Stromal cell of bone marrow (primary cell): ENCODE measurements around the gene LRWD1.
"Not testable (repeated sequence)": the region's sequence is repeated elsewhere in the genome, so short reads cannot be mapped to it uniquely, and the experiment has no call there.

Source experiments
- DNase-seq: peaks from one replicate; pipeline ENCODE4 v3.0.0-alpha.2; 2012; ENCODE audit warnings: low read depth

Gene LRWD1

GRCh38 chr7:102468478-102469350 lies 3.9 kb downstream of the LRWD1 start:
- DNase-seq, result no peak

- no peak for DNase-seq
These were observed 4.7 kb downstream of the LRWD1 start for GRCh38 chr7:102469351-102469971.

- no peak for DNase-seq
These were observed 5.4 kb downstream of the LRWD1 start for GRCh38 chr7:102469972-102470825.

GRCh38 chr7:102471791-102472125 lies 7.0 kb downstream of the LRWD1 start:
- no peak for DNase-seq

DNA sequence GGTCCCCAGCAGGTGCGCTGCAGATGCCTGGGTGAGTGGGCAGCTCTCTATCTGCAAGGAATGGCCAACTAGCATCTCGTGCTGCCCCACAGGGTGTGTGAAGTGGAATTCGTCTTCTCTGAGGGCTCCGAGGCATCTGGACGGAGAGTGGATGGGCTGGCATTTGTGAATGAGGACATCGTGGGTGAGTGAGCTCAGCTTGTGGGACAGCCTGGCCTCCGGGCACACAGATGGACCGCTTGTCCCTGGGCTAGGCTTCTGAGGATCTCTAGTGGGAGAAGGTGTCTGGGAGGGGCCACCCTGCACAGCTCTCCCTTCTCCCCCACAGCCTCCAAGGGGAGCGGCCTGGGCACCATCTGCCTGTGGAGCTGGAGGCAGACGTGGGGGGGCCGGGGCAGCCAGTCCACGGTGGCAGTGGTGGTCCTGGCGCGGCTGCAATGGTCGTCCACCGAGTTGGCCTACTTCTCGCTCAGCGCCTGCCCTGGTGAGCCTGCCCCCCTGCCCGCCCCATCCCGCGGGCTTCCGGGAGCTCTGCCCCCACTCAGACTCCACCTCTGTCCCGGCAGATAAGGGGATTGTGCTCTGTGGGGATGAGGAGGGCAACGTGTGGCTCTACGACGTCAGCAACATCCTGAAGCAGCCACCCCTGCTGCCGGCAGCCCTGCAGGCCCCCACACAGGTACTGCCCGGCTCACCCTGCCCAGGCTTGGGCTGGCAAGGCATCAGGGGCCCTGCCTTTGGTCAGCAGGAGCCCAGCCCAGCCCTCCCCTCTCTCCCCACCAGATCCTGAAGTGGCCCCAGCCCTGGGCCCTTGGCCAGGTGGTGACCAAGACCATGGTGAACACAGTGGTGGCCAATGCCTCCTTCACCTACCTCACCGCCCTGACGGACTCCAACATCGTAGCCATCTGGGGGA lies 7.6 kb downstream of the LRWD1 start:
- no peak for DNase-seq

DNA sequence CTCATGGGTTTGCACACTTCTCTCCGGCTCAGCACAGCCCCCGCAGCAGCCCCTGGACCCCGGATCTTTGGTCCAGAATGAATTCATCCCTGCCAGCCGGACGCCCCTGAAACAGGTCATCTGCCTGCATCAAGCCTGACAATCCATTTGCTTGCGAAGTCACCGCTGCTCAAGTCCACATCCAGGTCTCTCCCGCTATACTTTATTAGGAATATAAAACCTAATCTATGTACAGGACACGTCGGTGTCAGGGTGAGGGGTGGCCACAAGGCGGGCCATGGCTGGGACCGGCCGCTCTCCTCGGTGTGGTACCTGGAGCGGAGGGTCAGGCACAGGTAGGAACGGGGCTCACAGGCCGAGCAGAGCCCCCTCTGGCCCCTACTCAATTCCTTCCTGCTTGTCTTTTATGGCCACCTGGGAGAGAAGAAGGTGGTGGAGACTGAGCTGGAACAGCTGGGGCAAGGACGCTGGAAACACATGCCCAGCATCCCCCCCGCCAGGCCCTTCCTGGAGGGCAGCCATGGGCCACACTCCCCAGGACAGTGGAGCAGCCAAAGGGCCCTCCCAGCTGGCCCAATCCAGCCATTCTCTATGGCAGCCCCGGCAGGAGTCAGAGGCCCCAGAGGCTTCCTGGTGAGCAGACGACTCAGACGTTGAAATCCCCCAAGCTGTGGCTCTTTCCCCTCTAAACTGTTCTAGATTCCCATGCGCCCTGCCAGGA lies 8.6 kb downstream of the LRWD1 start:
- no peak for DNase-seq

DNA sequence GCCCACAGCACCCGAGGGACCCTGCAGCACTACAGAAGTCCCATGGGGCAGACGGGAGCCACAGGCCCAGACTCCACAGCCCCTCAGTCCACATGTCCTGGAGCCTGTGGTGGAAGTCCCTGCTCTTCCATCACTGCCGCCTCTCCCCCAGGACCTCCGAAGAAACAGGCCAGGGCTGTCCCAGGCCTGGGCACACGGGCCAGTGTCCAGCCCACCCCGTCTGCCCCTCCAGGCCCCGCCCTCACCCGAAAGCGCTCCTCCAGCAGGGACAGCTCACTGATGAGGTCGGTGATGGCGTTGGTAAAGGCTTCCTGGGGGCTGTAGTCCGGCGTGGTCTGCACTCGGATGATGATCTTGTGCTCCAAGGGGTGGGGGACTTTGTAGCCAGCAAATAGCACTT lies 9.3 kb downstream of the LRWD1 start:
- DNase-seq, result not testable (repeated sequence)

GRCh38 chr7:102474736-102475435 lies 10.1 kb downstream of the LRWD1 start:
- DNase-seq, result not testable (repeated sequence)

GRCh38 chr7:102478314-102479208 lies 13.8 kb downstream of the LRWD1 start, which contains the start of gene POLR2J:
Gene POLR2J, minus strand, starts transcription at chr7:102478922. Its CDS starts 62 bp downstream, at chr7:102478860.
- DNase-seq, result peak; percentile 34

- not testable (repeated sequence) for DNase-seq
These were observed 14.4 kb downstream of the LRWD1 start for GRCh38 chr7:102479209-102479584.

- not testable (repeated sequence) for DNase-seq
These were observed 15.3 kb downstream of the LRWD1 start for GRCh38 chr7:102479982-102480637.

DNA sequence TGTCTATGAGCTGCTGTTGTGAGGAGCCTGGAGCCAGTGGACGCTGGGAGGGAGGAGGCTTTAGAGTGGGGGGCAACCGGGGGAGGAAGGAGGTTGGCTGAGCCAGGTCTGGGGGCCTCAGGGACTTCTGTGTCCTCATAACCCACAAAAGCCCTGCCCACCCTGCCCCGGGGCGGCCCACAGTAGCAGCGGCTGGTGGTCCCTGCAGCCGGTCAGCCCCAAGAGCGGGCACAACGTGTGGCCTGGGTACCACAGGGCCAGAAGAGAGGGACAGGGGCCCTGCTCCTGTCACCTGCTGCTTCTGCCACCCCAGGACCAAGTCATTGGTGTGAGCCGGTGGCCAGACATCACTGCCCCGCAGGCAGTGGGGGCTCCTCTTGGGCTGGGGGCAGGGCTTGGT lies 17.2 kb downstream of the LRWD1 start:
- DNase-seq, result not testable (repeated sequence)

DNA sequence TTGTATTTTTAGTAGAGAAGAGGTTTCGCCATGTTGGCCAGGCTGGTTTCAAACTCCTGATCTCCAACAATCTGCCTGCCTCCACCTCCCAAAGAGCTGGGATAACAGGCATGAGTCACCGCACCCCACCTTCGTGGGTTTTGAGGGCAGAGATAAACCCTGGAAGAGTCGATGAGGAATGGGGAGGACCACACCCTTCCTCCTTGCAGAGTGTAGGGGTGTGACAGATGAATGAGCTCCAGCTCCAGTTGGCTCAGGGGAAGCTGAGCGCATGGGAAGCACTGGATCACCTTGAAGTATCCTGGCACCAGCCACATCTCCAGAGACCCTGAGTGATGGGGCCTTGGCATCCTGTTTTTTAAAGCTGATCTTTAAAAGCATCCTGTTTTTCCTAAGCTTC lies 19.5 kb downstream of the LRWD1 start:
- DNase-seq, result not testable (repeated sequence)

GRCh38 chr7:102490529-102491075 lies 25.8 kb downstream of the LRWD1 start:
- DNase-seq, result not testable (repeated sequence)

DNA sequence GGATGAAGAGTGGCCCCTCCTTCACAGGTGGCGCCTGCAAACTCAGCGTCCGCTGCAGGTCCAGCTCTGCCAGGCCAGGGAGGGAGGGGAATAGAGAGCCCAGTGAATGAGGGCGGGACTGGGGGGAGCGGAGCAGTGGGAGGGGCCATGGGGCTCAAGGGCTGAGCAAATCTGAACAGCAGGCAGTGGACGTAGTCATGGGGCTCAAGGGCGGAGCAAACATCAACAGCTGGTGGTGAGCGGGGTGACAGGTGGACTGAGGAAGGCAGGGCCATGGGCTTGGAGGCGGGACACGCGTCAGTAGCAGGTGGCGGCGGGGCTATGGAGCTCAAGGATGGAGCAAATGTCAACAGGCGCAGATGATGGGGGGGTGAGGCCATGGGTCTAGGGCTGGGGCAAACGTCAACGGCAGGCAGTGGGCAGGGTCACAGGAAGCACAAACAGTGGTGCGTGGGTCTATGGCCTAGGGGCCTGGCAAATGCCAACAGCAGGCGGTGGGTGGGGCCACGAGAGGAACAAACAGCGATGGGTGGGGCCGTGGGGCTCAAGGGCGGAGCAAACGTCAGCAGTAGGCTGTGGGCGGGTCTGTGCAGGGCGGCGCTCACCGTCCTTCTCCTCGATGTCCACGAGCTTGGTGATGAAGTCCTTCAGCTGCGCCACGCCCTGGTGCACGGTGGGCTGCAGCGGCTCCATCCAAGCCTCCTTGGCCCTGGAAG lies 28.6 kb downstream of the LRWD1 start:
- DNase-seq, result not testable (repeated sequence)

DNA sequence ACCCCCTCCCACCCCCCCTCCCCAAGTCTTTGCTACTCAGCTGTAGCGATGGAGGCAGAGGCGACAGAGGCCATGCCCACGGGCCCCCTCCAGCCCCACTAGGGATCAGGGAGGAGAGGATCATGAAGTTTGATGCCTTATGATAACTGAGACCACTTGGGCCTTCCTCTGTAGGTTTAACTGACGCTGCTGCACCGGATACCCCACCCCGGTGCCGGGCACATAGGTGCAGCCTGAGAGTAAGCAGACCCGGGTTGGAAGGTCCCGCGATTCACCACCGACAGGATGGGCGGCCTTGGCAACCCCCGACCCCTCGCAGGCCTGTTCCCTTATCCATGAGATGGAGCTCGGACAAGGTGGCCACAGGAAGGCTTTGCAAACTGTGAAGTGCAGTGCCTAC lies 29.2 kb downstream of the LRWD1 start:
- DNase-seq, result not testable (repeated sequence)

- not testable (repeated sequence) for DNase-seq
These were observed 29.8 kb downstream of the LRWD1 start for GRCh38 chr7:102494473-102495149.
